Activated CD8-positive, alpha-beta T cell treated with anti-CD3 and anti-CD28 coated beads for 36 hours (primary cell): ENCODE results near the gene CADM2. TPM values are rescaled to one million over a fixed set of nuclear protein-coding genes. Genes with fewer than 3 reads are reported as not detected.

Experiments
- ATAC-seq: fragments of 200-7000 bp; cut with Tn5 transposase; one replicate; pipeline ENCODE4 v1.10.0; 2021; ENCODE audit warnings: mild to moderate bottlenecking, moderate library complexity
- CTCF ChIA-PET: fragments of 350-600 bp; sonication (Branson Sonifier 250); formaldehyde crosslinking; loops from one replicate; lab custom pipeline; 2021; ENCODE audit warnings: antibody characterized with exemption; lab: Charles Lee
- POLR2A ChIA-PET: fragments of 350-600 bp; sonication (Branson Sonifier 250); formaldehyde crosslinking; loops from one replicate; lab custom pipeline; 2021; ENCODE audit warnings: antibody characterized with exemption; lab: Charles Lee
- DNase-seq: peaks from one replicate; pipeline ENCODE4 v3.0.0-alpha.2; 2020
- H3K27ac Mint-ChIP-seq: one replicate; pipeline ENCODE4 v1.8.0; 2021; ENCODE audit warnings: mild to moderate bottlenecking, mixed read lengths
- H3K27me3 Mint-ChIP-seq: one replicate; pipeline ENCODE4 v1.8.0; 2021; ENCODE audit warnings: mixed read lengths
- H3K36me3 Mint-ChIP-seq: one replicate; pipeline ENCODE4 v1.8.0; 2021; ENCODE audit warnings: low read depth, mixed read lengths
- H3K4me1 Mint-ChIP-seq: one replicate; pipeline ENCODE4 v1.8.0; 2021; ENCODE audit warnings: low read depth, mixed read lengths
- H3K4me3 Mint-ChIP-seq: one replicate; pipeline ENCODE4 v1.8.0; 2021; ENCODE audit warnings: mild to moderate bottlenecking, moderate library complexity, mixed read lengths
- H3K9me3 Mint-ChIP-seq: one replicate; pipeline ENCODE4 v1.8.0; 2021; ENCODE audit warnings: mixed read lengths
- intact Hi-C: fragments of 100-400 bp; cut with micrococcal nuclease; formaldehyde crosslinking; loops from one replicate; pipeline ENCODE4 v1.10.0; 2022
- total RNA-seq, 2 experiments: library from RNA; stranded (reverse); gene quantifications; one replicate each; pipeline ENCODE4 v1.2.3, GENCODE V29; 2021
- TF ChIP-seq, protein P1 (sequence below): fragments of 200-600 bp; IDR thresholded peaks from one replicate; pipeline ENCODE4 v1.8.0; 2022; ENCODE audit warnings: antibody characterized with exemption, mild to moderate bottlenecking

Gene CADM2
- total RNA-seq, 2 experiments from 2014 or later, result 0.38 TPM; not detected in 1

- DNase-seq (no peak), ATAC-seq (no peak)
- ChIA-PET CTCF (no interaction called here), POLR2A (no interaction called here)
- no peaks in the 10 kb centered on the region for H3K4me1 Mint-ChIP-seq
- no peak overlapping the region for H3K4me3 Mint-ChIP-seq
- H3K36me3 Mint-ChIP-seq, result no peaks in the 10 kb centered on the region
- no peaks in the 10 kb centered on the region for H3K27me3 Mint-ChIP-seq
- H3K27ac Mint-ChIP-seq, result no peak overlapping the region
- peaks cover 5% of the 10 kb centered on the region for H3K9me3 Mint-ChIP-seq
- TF ChIP-seq, protein P1, sequence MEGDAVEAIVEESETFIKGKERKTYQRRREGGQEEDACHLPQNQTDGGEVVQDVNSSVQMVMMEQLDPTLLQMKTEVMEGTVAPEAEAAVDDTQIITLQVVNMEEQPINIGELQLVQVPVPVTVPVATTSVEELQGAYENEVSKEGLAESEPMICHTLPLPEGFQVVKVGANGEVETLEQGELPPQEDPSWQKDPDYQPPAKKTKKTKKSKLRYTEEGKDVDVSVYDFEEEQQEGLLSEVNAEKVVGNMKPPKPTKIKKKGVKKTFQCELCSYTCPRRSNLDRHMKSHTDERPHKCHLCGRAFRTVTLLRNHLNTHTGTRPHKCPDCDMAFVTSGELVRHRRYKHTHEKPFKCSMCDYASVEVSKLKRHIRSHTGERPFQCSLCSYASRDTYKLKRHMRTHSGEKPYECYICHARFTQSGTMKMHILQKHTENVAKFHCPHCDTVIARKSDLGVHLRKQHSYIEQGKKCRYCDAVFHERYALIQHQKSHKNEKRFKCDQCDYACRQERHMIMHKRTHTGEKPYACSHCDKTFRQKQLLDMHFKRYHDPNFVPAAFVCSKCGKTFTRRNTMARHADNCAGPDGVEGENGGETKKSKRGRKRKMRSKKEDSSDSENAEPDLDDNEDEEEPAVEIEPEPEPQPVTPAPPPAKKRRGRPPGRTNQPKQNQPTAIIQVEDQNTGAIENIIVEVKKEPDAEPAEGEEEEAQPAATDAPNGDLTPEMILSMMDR, result no peak
- intact Hi-C loops, result no loop called here
Measured at GRCh38 chr3:85298032-85298431, 339.2 kb downstream of the CADM2 start.

- no peak overlapping the region for H3K4me3 Mint-ChIP-seq
- H3K4me1 Mint-ChIP-seq, result no peaks in the 10 kb centered on the region
- DNase-seq (no peak), ATAC-seq (no peak)
- ChIA-PET POLR2A (no interaction called here), CTCF (no interaction called here)
- TF ChIP-seq, protein P1, result no peak
- intact Hi-C loops, result no loop called here
- H3K27me3 Mint-ChIP-seq, result no peaks in the 10 kb centered on the region
- H3K27ac Mint-ChIP-seq, result no peak overlapping the region
- no peaks in the 10 kb centered on the region for H3K36me3 Mint-ChIP-seq
- H3K9me3 Mint-ChIP-seq, result peaks cover 3% of the 10 kb centered on the region
Measured at GRCh38 chr3:85303156-85303555, 344.4 kb downstream of the CADM2 start.

DNA sequence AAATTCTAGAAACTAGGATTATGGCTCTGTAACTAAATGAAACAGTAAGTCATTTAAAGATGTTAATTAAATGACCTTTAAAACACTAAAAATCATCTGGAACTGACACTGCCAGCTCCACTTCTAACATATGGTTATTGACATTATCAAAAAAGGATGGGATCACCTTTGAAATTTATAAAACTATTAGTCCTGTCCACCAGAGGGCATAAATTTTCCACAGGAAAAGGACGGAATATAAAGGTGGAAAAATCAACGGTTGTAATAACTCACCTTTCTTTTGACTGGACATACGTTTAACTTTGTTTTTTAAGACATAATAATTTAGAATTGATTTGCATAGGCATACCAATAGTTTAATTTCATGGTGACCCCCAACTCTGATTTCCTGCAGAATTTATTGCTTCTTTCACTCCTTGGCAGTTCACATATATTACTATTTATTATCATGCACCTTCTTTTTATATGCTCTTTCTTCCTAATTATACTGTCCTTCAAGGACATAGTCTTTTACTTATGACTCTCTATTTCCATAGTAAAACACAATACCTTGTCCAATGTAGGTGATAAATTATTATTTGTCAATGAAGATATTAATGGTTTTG lies 345.7 kb downstream of the CADM2 start:
- no peak for DNase-seq
- H3K9me3 Mint-ChIP-seq, result peaks cover 3% of the 10 kb centered on the region
- ChIA-PET POLR2A (no interaction called here), CTCF (no interaction called here)
- no peaks in the 10 kb centered on the region for H3K36me3 Mint-ChIP-seq
- no peak for ATAC-seq
- no peaks in the 10 kb centered on the region for H3K27me3 Mint-ChIP-seq
- no peak overlapping the region for H3K27ac Mint-ChIP-seq
- TF ChIP-seq, protein P1, result no peak
- H3K4me3 Mint-ChIP-seq, result no peak overlapping the region
- intact Hi-C loops, result no loop called here
- no peaks in the 10 kb centered on the region for H3K4me1 Mint-ChIP-seq

DNA sequence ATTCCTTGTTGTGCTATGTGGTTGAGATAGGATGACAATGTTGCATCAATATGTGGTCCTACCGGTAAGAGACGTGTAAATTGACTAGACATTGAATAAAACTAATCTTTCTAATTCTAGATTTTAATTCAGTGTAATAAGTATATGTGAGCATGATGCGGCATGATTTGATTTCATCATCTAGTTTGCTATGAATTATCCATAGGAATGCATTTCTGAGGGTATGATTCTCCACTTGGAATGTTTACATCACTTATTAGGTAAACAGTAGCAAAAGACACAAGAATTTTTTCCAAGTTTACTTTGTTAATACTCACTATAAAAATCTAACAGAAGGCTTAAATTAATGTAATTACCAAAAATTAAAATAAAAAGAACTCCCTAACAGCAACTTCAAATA lies 353.5 kb downstream of the CADM2 start:
- intact Hi-C loops, result no loop called here
- Mint-ChIP-seq H3K4me3 (no peak overlapping the region), H3K4me1 (no peaks in the 10 kb centered on the region), H3K36me3 (no peaks in the 10 kb centered on the region), H3K9me3 (peaks cover 1% of the 10 kb centered on the region), H3K27ac (no peak overlapping the region), H3K27me3 (no peaks in the 10 kb centered on the region)
- TF ChIP-seq, protein P1, result no peak
- CTCF ChIA-PET, result no interaction called here
- POLR2A ChIA-PET, result no interaction called here
- ATAC-seq (no peak), DNase-seq (no peak)

GRCh38 chr3:85313380-85313779 lies 354.6 kb downstream of the CADM2 start:
- POLR2A ChIA-PET, result no interaction called here
- TF ChIP-seq, protein P1, result no peak
- no peaks in the 10 kb centered on the region for H3K27me3 Mint-ChIP-seq
- H3K9me3 Mint-ChIP-seq, result peaks cover 1% of the 10 kb centered on the region
- H3K27ac Mint-ChIP-seq, result no peak overlapping the region
- intact Hi-C loops, result no loop called here
- no peak for ATAC-seq
- no peak overlapping the region for H3K4me3 Mint-ChIP-seq
- no peaks in the 10 kb centered on the region for H3K36me3 Mint-ChIP-seq
- CTCF ChIA-PET, result no interaction called here
- no peaks in the 10 kb centered on the region for H3K4me1 Mint-ChIP-seq
- no peak for DNase-seq
